ENCODE measurements around the gene PLPPR1.

DNA sequence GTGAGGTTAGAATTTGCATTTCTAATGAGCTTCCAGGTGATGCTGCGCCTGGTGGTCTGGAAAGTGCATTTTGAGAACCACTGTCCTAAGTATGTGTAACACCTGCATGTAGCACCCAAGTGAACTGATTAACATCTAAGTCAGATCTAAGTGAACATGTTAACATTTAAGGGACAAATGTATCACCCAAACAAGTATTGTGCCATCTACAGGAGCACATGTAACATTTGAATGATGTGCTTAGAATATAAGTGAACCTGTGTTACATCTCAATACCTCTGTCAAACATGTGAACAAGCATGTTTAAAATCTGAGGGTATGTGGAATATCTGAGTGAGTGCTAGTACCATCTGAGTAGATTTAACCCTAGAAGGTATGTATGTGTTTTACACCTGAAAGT lies 68.7 kb downstream of the PLPPR1 start:
- TF ChIP-seq GATA3 (IDR thresholded peaks at IDR 0.05; ENCODE audit: low read depth, low read length) (no peak), GATA2 (IDR thresholded peaks at IDR 0.05; ENCODE audit: low read depth, low read length) (no peak)
